ENCODE measurements around the gene TCF7L1. TPM values are rescaled to one million over a fixed set of nuclear protein-coding genes. Genes with fewer than 3 reads are reported as not detected.

Gene TCF7L1
- polyA plus RNA-seq, 1 of the 3 experiments (the other 2 are of a cell fraction): 3.7 TPM

GRCh38 chr2:85303780-85304531, 170.8 kb downstream of the TCF7L1 start:
- no peak overlapping the region for H3K4me3 ChIP-seq (ENCODE audit: low read depth in 2 of 2, low read length in 1 of 2)
- no peak overlapping the region for H3K27ac ChIP-seq (ENCODE audit: low read depth in 2 of 2, low read length in 1 of 2)
- no peaks in the 10 kb centered on the region for H3K79me2 ChIP-seq (ENCODE audit: insufficient read depth)
- TF ChIP-seq RCOR1 (IDR thresholded peaks at IDR 0.05; ENCODE audit: low read length) (no peak), GATA2 (CRISPR knock-in tag; IDR thresholded peaks at IDR 0.05) (no peak), REST (IDR thresholded peaks at IDR 0.05; ENCODE audit: low read depth, low read length) (no peak), CHD2 (IDR thresholded peaks at IDR 0.05; ENCODE audit: low read length, partially characterized antibody) (no peak), FOXM1 (IDR thresholded peaks at IDR 0.05; ENCODE audit: low read depth) (no peak), IRF3 (IDR thresholded peaks at IDR 0.05; ENCODE audit: low read depth, low read length) (no peak), RFX5 (IDR thresholded peaks at IDR 0.05; ENCODE audit: low read length) (no peak), TEAD4 (IDR thresholded peaks at IDR 0.05; ENCODE audit: borderline replicate concordance, insufficient read depth) (no peak), EP300 (IDR thresholded peaks at IDR 0.05; ENCODE audit: borderline replicate concordance in 1 of 2, low read depth in 1 of 2, low read length in 1 of 2) (no peak), NFIC (IDR thresholded peaks at IDR 0.05; ENCODE audit: borderline replicate concordance) (no peak)
- ChIA-PET CTCF (interaction anchor here (0.8 to 2.9 kb wide), 7 partner anchors 19 to 378 kb away, joined by 3 to 15 read pairs (median 5); no protein-coding TSS in a partner anchor), POLR2A (no interaction called here)
- peaks cover 0 to 2% of the 10 kb centered on the region in 2 experiments for H3K36me3 ChIP-seq (replicated peaks in 1 of 2; ENCODE audit: control insufficient read depth in 1 of 2, insufficient read depth in 2 of 2, low read length in 1 of 2)
- 92% methylated on average over 28 of the region's 28 CpGs for WGBS (ENCODE audit: low lambda C conversion rate)
- no peak overlapping the region for H3K9ac ChIP-seq
- peaks cover 14% of the 10 kb centered on the region for H3F3A ChIP-seq (replicated peaks; ENCODE audit: insufficient read depth)
- 0 out of 2 replicates have a peak, but pooled peaks cover 5% of the 10 kb centered on the region for H4K20me1 ChIP-seq (ENCODE audit: insufficient read depth)
- no peak for DNase-seq
- no peaks in the 10 kb centered on the region for H3K9me2 ChIP-seq
- H3K4me2 ChIP-seq: no peak overlapping the region
- no peaks in the 10 kb centered on the region for H3K9me3 ChIP-seq
- H3K4me1 ChIP-seq (ENCODE audit: control insufficient read depth in 1 of 2, insufficient read depth in 2 of 2, low read depth in 1 of 2, low read length in 1 of 2): peaks cover 6 to 9% of the 10 kb centered on the region in 2 experiments; a peak in 2 of 4 replicates
- no peaks in the 10 kb centered on the region for H3K27me3 ChIP-seq (ENCODE audit: insufficient read depth)
- H2AFZ ChIP-seq (ENCODE audit: low read depth): no peak overlapping the region

- POLR2A ChIA-PET: no interaction called here
- H3F3A ChIP-seq (replicated peaks; ENCODE audit: insufficient read depth): peaks cover 17% of the 10 kb centered on the region
- no peak for TF ChIP-seq TEAD4 (IDR thresholded peaks at IDR 0.05; ENCODE audit: borderline replicate concordance, insufficient read depth)
- no peak for TF ChIP-seq GATA2 (CRISPR knock-in tag; IDR thresholded peaks at IDR 0.05)
- no peak for TF ChIP-seq PBX3 (IDR thresholded peaks at IDR 0.05)
- no peak for TF ChIP-seq RCOR1 (IDR thresholded peaks at IDR 0.05; ENCODE audit: low read length)
- no peak for TF ChIP-seq IRF3 (IDR thresholded peaks at IDR 0.05; ENCODE audit: low read depth, low read length)
- no peak for TF ChIP-seq RXRA (IDR thresholded peaks at IDR 0.05; ENCODE audit: borderline replicate concordance, low read depth)
- TF ChIP-seq GABPA (IDR thresholded peaks at IDR 0.05; ENCODE audit: low read depth): no peak
- TF ChIP-seq USF1 (IDR thresholded peaks at IDR 0.05; ENCODE audit: borderline replicate concordance, low read depth): no peak
- no peak for TF ChIP-seq NRF1 (IDR thresholded peaks at IDR 0.05; ENCODE audit: low read depth, low read length)
- no peak for TF ChIP-seq MAX (IDR thresholded peaks at IDR 0.05; ENCODE audit: low read depth)
- TF ChIP-seq NFIC (IDR thresholded peaks at IDR 0.05; ENCODE audit: borderline replicate concordance): no peak
- no peak for TF ChIP-seq MEF2A (IDR thresholded peaks at IDR 0.05; ENCODE audit: borderline replicate concordance, low read depth)
- no peak for TF ChIP-seq SMC3 (IDR thresholded peaks at IDR 0.05; ENCODE audit: low read depth, low read length)
Measured at GRCh38 chr2:85307527-85307897, 174.3 kb downstream of the TCF7L1 start.

More at GRCh38 chr2:85307527-85307897, 174.3 kb downstream of the TCF7L1 start:
- Histone ChIP-seq H3K27ac (ENCODE audit: low read depth in 2 of 2, low read length in 1 of 2) (no peak overlapping the region), H3K27me3 (ENCODE audit: insufficient read depth) (no peaks in the 10 kb centered on the region), H4K20me1 (ENCODE audit: insufficient read depth) (no peaks in the 10 kb centered on the region), H3K9me3 (no peaks in the 10 kb centered on the region), H3K4me3 (ENCODE audit: low read depth in 2 of 2, low read length in 1 of 2) (no peak overlapping the region), H3K9ac (no peak overlapping the region), H3K4me1 (ENCODE audit: control insufficient read depth in 1 of 2, insufficient read depth in 2 of 2, low read depth in 1 of 2, low read length in 1 of 2) (peaks cover 10 to 17% of the 10 kb centered on the region in 2 experiments; a peak in 2 of 4 replicates), H3K9me2 (no peaks in the 10 kb centered on the region), H2AFZ (ENCODE audit: low read depth) (no peak overlapping the region), H3K79me2 (ENCODE audit: insufficient read depth) (no peaks in the 10 kb centered on the region), H3K4me2 (no peak overlapping the region), H3K36me3 (replicated peaks in 1 of 2; ENCODE audit: control insufficient read depth in 1 of 2, insufficient read depth in 2 of 2, low read length in 1 of 2) (peaks cover 2 to 5% of the 10 kb centered on the region in 2 experiments)
- no peak for DNase-seq
- CTCF ChIA-PET: interaction anchor here (1.4 kb wide), 1 partner anchor 382 kb away, joined by 8 read pairs; no protein-coding TSS in a partner anchor
- WGBS (ENCODE audit: low lambda C conversion rate): 90% methylated on average over 9 of the region's 9 CpGs

All from SK-N-SH (cell line).